ENCODE measurements around the gene OR1L4. TPM values are rescaled to one million over a fixed set of nuclear protein-coding genes. Genes with fewer than 3 reads are reported as not detected.

Gene OR1L4
- not detected in 2 replicates for total RNA-seq
- not detected for total RNA-seq (2013)
- polyA plus RNA-seq = not detected in 2 replicates
- not detected in 2 replicates for polyA minus RNA-seq

- Histone ChIP-seq H3K27me3 (replicated peaks in 1 of 4; ENCODE audit: control extremely low read depth in 1 of 4, control insufficient read depth in 3 of 4, insufficient read depth in 4 of 4, low read length in 3 of 4) (no peaks in the 10 kb centered on the region), H3K9me3 (ENCODE audit: control extremely low read depth in 1 of 3, control insufficient read depth in 2 of 3, insufficient read depth in 1 of 3, low read length in 2 of 3) (peaks cover 8 to 38% (median 23%) of the 10 kb centered on the region in 3 donors), H2AFZ (ENCODE audit: insufficient read depth, low read depth, low read length, poor library complexity, severe bottlenecking) (no peak within 1 kb of the TSS), H3K9ac (ENCODE audit: low read length) (no peak within 1 kb of the TSS), H3K36me3 (replicated peaks in 1 of 2; ENCODE audit: control extremely low read depth in 1 of 2, control insufficient read depth in 1 of 2, extremely low read depth in 1 of 2, insufficient read depth in 2 of 2, low read length in 1 of 2) (no peaks in the 10 kb centered on the region), H3K79me2 (ENCODE audit: control insufficient read depth, insufficient read depth, low read length) (no peaks in the 10 kb centered on the region), H3K4me1 (ENCODE audit: control insufficient read depth in 2 of 2, insufficient read depth in 2 of 2, low read length in 2 of 2) (no peaks in the 10 kb centered on the region), H3K4me3 (ENCODE audit: control extremely low read depth in 1 of 5, extremely low read depth in 1 of 5, insufficient read depth in 1 of 5, low read depth in 2 of 5, low read length in 4 of 5) (no peak within 1 kb of the TSS), H3K4me2 (replicated peaks; ENCODE audit: low read depth, low read length, poor library complexity, severe bottlenecking) (no peak within 1 kb of the TSS), H4K20me1 (ENCODE audit: control insufficient read depth, insufficient read depth, low read length, poor library complexity, severe bottlenecking) (no peaks in the 10 kb centered on the region), H3K27ac (ENCODE audit: low read length in 2 of 2) (no peak within 1 kb of the TSS)
- ATAC-seq (ENCODE audit: low read depth) = no peak
- ChIA-PET POLR2A (no interaction called here), CTCF (no interaction called here)
- WGBS (ENCODE audit: insufficient coverage) = no CpG with 5 or more reads among the region's 1 CpG
- peaks cover 3% of the 10 kb centered on the region for H3K27me3 Mint-ChIP-seq
- H3K27ac Mint-ChIP-seq = no peak within 1 kb of the TSS
- peaks cover 21% of the 10 kb centered on the region for H3K9me3 Mint-ChIP-seq (ENCODE audit: insufficient read depth)
- DNase-seq = no peak
- intact Hi-C loops (cut with micrococcal nuclease) = no loop called here
- no peaks in the 10 kb centered on the region for H3K4me1 Mint-ChIP-seq
- TF ChIP-seq CTCF (IDR thresholded peaks at IDR 0.05) = no peak
- no peak for TF ChIP-seq EZH2 (IDR thresholded peaks at IDR 0.05; ENCODE audit: borderline replicate concordance, insufficient read depth, low read depth, low read length, poor library complexity, severe bottlenecking)
- no peak within 1 kb of the TSS for H3K4me3 Mint-ChIP-seq
Observed at GRCh38 chr9:122723690-122724089, at the start of gene OR1L4. TSS of gene OR1L4 (plus strand) at chr9:122723990. CDS start at chr9:122723990, 0 bp downstream.

GRCh38 chr9:122684851-122685250, 38.9 kb upstream of the OR1L4 start:
- Histone ChIP-seq H3K27me3 (replicated peaks in 1 of 4; ENCODE audit: control extremely low read depth in 1 of 4, control insufficient read depth in 3 of 4, insufficient read depth in 4 of 4, low read length in 3 of 4) (peaks cover 0 to 3% (median 0%) of the 10 kb centered on the region in 4 experiments), H2AFZ (ENCODE audit: insufficient read depth, low read depth, low read length, poor library complexity, severe bottlenecking) (no peak overlapping the region), H3K27ac (ENCODE audit: low read length in 2 of 2) (no peak overlapping the region), H3K4me1 (ENCODE audit: control insufficient read depth in 2 of 2, insufficient read depth in 2 of 2, low read length in 2 of 2) (no peaks in the 10 kb centered on the region), H3K79me2 (ENCODE audit: control insufficient read depth, insufficient read depth, low read length) (no peaks in the 10 kb centered on the region), H4K20me1 (ENCODE audit: control insufficient read depth, insufficient read depth, low read length, poor library complexity, severe bottlenecking) (no peaks in the 10 kb centered on the region), H3K36me3 (replicated peaks in 1 of 2; ENCODE audit: control extremely low read depth in 1 of 2, control insufficient read depth in 1 of 2, extremely low read depth in 1 of 2, insufficient read depth in 2 of 2, low read length in 1 of 2) (no peaks in the 10 kb centered on the region), H3K4me3 (ENCODE audit: control extremely low read depth in 1 of 5, extremely low read depth in 1 of 5, insufficient read depth in 1 of 5, low read depth in 2 of 5, low read length in 4 of 5) (no peak overlapping the region), H3K4me2 (replicated peaks; ENCODE audit: low read depth, low read length, poor library complexity, severe bottlenecking) (no peak overlapping the region), H3K9me3 (ENCODE audit: control extremely low read depth in 1 of 3, control insufficient read depth in 2 of 3, insufficient read depth in 1 of 3, low read length in 2 of 3) (peaks cover 2 to 22% (median 11%) of the 10 kb centered on the region in 3 donors), H3K9ac (ENCODE audit: low read length) (no peak overlapping the region)
- CTCF ChIA-PET = no interaction called here
- DNase-seq (no peak), ATAC-seq (ENCODE audit: low read depth) (no peak)
- no peak for TF ChIP-seq EZH2 (IDR thresholded peaks at IDR 0.05; ENCODE audit: borderline replicate concordance, insufficient read depth, low read depth, low read length, poor library complexity, severe bottlenecking)
- no peak for TF ChIP-seq CTCF (IDR thresholded peaks at IDR 0.05)
- no peak overlapping the region for H3K4me3 Mint-ChIP-seq
- peaks cover 6% of the 10 kb centered on the region for H3K9me3 Mint-ChIP-seq (ENCODE audit: insufficient read depth)
- H3K4me1 Mint-ChIP-seq = no peaks in the 10 kb centered on the region
- no peak overlapping the region for H3K27ac Mint-ChIP-seq
- intact Hi-C loops (cut with micrococcal nuclease) = no loop called here
- peaks cover 24% of the 10 kb centered on the region for H3K27me3 Mint-ChIP-seq
- POLR2A ChIA-PET = no interaction called here

Data from B cell (primary cell).